PC-3 (cell line): ENCODE measurements around the gene CORO1C.
"Not testable (repeated sequence)": the region's sequence is repeated elsewhere in the genome, so short reads cannot be mapped to it uniquely, and the experiment has no call there.

Source experiments
- EZH2 ChIP-seq: fragments of 300-600 bp; sonication (generic); IDR thresholded peaks from one replicate; pipeline ENCODE4 v1.6.1; 2017; ENCODE audit warnings: antibody characterized with exemption, mild to moderate bottlenecking, low read length; ENCODE audit not compliant: unreplicated experiment
- TF ChIP-seq, protein P1 (sequence below): fragments of 300-600 bp; sonication (generic); conservative IDR thresholded peaks from 2 replicates; pipeline ENCODE4 v1.5.1; 2017; ENCODE audit warnings: antibody characterized with exemption, low read depth, mild to moderate bottlenecking, low read length

DNA sequence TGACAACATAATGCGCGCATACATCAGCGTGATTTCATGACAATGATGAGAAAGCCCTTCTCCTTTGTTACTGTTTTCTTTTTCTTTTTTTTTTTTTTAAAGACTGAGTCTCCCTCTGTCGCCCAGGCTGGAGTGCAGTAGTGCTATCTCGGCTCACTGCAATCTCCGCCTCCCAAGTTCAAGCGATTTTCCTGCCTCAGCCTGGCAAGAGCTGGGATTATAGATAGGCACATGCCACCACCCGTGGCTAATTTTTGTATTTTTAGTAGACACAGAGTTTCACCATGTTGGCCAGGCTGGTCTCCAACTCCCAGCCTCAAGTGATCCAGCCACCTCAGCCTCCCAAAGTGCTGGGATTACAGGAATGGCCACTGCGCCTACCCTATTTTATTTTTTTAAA lies 76.7 kb downstream of the CORO1C start:
- TF ChIP-seq, protein P1, sequence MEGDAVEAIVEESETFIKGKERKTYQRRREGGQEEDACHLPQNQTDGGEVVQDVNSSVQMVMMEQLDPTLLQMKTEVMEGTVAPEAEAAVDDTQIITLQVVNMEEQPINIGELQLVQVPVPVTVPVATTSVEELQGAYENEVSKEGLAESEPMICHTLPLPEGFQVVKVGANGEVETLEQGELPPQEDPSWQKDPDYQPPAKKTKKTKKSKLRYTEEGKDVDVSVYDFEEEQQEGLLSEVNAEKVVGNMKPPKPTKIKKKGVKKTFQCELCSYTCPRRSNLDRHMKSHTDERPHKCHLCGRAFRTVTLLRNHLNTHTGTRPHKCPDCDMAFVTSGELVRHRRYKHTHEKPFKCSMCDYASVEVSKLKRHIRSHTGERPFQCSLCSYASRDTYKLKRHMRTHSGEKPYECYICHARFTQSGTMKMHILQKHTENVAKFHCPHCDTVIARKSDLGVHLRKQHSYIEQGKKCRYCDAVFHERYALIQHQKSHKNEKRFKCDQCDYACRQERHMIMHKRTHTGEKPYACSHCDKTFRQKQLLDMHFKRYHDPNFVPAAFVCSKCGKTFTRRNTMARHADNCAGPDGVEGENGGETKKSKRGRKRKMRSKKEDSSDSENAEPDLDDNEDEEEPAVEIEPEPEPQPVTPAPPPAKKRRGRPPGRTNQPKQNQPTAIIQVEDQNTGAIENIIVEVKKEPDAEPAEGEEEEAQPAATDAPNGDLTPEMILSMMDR = not testable (repeated sequence)
- not testable (repeated sequence) for TF ChIP-seq EZH2
